Measurements from ENCODE around the gene FKBP8.
A peak's percentile ranks its signal among the peaks of the same experiment; 100 is the strongest.
"Not testable (repeated sequence)": the region's sequence is repeated elsewhere in the genome, so short reads cannot be mapped to it uniquely, and the experiment has no call there.

FKBP8 gene

DNA sequence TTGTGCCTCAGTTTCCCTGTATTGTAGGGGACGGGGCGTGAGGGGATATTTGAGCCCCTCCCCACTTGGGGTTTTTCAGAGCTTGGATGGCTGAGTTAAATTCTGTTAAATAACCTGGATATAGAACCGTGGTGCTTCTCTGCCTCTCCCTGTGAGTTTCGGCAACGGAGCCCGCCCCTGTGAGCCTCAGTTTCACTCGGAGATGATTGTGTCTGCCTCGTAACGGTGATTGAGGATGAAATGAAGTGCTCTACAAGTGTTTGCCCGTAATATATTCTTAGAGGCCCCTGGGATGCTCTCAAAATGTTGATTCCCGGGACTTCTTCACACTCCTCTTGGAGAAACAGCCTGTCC lies 14.8 kb upstream of the FKBP8 start:
- DNase-seq: no peak

DNA sequence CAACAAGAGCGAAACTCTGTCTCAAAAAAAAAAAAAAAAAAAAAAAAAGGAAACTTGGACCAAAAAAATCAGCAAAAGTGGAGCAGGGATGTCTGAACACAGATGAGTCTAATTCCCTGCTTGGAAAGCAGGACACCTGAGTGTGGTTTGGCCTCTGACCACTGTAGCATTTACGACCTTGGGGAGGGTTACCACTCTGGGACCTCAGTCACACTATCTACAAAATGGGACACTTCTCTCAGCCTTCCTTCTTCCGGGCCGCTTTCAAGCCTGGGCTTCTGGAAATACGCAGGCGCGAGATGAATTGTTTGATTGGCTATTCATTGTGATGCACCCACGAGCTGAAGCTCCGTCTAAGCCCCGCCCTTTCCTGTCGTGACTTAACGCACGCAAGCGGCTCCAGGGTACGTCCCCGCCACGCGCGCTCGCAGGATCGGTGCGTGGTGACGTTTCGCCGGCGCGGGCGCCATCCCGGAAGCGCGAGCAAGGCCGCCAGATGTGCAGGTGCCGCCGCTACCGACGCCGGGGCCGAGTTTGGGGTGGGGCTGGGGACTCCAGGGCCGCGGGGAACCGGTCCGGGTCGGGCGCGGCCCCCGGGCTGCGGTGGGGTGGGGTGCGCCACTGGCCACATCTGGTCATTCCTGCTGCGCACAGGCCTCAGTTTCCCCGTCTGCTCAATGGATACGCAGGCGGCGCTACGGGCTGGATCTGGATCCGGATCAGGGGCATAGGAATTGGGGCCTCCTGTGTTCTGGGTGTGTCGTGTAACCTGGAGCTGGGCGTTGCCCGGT lies 14.2 kb upstream of the FKBP8 start, which contains the start of gene KXD1:
KXD1 (plus strand) TSS at position 460 of the 791 bp plus-strand sequence. CDS start 4,187 bp downstream, outside the sequence.
- DNase-seq: peak; percentile 97

DNA sequence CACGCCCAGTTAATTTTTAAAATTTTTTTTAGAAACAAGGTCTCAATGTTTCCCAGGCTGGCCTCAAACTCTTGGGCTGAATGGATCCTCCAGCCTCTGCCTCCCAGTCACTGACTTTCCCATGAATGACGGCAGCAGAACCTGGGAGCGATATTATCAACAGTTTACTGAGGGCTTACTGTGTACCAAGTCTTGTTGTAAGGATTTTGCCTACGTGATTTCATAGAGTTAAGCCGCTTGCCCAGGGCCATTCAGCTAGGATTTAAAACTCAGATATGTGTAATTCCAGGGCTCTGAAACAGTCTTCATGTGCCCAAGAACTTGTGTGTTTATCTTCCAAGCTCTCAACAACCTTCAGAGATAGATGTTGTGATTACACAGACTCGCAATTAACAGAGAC lies 8.3 kb upstream of the FKBP8 start:
- DNase-seq: no peak

DNA sequence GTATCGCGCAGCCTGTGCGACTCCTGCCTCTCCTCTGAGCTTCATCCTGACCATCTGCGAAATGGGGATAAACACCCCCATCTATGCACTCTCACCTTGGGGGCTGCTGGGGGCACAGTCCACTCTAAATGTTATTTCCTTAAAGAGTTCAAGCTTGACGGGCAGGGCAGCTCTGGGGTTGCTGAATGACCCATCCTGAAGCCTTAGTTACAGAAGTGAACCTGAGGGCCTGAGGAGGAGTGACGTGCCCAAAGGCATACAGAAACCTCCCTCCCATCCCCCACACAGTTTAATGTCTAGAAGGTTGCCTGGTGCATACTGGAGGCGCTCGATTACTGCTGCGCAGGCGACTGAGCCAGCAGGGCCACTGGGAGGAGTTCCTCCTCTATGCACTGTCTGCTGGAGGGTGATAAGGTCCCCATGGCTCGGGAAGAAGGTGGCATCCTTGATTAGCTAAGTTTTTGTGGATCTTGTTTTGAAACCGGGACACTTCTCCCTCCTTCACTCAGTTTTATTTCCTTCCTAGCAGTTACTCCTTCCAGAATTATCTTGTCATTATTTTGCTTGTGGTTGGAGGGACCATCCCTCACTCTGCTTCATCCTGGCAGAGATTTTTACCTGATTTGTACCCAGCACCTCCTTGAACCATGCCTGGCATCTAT lies 572 bp upstream of the FKBP8 start:
- DNase-seq: peak; percentile 75

DNA sequence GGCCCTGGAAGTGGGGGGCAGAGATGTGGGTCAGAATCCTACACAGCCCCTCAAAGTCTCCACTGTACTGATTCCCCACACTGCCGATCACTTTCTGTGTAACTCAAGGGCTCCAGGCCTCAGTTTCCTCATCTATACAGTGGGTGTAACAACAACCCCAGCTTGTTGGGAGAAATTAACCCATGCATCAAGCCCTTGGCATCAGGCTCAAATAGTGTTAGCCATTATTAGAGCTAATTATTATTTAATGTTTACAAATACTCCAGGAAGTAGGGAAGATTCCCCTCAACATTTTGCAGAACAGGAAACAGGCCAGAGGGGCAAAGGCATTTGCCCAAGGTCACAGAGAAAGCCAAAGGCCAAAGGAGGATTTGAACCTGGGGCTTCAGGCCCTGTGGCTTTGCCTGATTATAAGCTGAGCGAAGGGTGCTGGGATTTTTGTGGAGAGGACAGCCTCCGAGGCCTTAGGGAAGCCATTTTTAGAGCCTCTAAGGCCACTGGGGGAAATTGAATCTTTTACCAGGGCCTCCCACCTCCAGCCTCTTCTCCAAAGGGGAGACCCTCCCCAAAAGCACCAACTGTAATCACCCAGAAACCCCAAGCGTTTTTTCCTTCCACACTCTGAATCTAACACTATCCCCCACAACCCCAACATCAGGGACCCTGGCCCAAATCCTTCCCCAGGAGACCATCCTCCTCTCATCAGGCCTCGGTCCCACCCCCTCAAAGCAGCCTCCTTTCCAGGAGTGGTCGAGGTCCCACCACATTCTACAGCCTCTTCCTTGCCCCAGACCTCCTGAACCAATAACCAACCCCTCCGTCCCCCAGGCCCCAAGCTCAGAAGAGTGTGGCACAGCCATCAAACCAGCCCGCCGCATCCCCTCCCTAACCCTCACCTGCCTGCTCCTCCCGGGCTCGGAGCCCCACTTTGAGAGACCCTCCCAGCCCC lies 1.1 kb downstream of the FKBP8 start:
- no peak for DNase-seq

DNA sequence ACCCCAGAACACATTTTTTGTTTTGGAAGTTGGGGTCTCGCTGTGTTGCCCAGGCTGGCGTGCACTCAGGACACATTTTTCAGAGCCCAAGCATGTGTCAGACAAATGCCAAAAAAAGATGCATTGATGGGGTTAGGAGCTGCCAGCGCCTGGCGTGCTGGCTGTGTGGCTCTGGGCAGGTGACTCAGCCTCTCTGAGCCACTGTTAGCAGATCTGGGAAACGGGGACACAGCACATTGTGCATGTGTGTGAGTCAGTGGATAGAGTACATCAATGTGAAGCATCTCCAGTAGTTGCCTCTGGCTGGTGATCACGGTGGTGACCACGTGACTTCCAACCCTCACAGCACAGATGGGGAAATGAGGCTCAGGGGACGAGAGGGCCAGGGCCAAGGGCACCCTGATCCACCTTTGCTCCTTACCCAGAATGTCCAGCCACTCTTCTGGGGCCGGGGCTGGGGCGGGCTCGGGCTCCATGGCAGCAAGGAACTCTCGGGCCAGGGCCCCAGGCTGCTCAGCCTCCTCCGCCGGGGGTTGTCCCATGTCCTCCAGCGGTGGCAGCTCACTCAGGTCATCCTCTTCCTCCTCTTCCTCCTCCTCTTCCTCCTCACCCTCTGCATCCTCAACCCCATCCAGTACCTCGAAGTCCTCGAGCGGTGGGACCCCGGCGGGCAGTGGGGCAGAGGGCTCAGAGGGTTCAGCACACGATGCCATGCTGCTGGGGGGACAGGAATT lies 1.9 kb downstream of the FKBP8 start:
- DNase-seq: no peak

DNA sequence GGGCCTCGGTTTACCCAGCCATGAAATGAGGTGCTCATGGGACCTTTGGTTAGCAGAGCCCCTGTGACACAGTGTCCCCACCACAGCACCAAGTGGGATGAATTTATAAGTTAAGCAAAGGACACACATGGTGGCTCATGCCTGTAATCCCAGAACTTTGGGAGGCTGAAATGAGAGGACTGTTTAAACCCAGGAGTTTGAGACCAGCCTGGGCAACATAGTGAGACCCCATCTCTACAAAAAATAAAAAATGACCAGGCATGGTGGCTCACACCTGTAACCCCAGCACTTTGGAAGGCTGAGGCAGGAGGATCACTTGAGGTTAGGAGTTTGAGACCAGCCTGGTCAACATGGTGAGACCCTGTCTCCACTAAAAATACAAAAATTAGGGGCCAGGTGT lies 3.2 kb downstream of the FKBP8 start:
- DNase-seq: not testable (repeated sequence)

DNA sequence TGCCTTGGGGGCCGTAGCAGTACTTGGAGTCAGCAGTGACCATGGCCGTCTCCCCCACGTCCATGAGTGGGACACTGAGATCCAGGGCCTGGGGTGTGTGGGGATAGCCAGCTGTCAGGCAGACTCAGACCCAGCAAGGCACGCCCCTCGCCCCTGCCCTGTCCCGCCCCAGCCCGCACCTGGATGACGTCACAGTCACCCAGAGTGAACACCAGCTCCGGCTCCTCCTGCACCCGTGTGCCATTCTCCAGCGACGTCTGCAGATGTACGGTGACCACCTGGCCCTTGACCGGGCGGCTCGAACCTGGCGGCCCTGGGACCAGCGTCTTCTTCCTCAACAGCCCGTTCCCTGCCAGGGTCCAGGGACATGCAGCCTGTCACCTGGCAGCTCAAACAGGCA lies 4.0 kb downstream of the FKBP8 start:
- DNase-seq: no peak

DNA sequence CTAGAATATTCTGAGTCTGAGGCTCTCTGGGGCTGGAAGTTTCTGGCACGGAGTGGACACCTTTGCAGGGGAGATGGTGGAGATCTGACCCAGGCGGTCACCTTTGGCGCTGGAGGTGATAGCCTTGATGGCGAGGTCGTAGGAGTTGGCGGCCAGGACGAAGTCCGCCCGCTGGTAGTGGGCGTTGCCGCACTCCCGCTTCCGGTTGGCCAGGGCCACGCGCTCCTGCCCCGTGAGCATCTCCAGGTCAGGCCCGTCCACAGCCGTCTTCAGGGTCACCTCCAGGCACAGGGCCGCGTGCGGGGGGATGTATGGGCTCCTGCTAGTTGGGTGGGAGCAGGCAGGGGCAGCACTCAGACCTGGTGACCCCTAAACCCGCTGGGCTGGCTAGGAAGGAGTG lies 5.3 kb downstream of the FKBP8 start:
- no peak for DNase-seq

DNA sequence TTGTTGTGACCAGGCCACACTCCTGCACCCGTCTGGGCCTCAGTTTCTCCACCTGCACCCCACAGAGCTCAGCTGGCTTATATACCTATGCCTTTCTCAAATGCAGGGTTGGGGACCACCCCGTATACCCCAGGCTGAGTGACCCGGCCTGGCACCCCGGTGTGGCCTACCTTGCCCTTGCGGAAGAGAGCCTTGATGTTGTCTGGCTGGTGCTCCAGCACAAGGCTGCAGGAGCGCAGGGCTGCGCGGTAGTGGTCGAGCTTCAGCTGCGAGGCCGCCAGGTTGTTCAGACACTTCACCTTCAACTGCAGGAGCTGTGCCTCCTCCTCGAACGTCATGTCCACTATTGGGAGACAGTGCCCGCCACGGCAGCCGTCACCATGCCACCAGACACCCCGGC lies 5.9 kb downstream of the FKBP8 start:
- DNase-seq: no peak

DNA sequence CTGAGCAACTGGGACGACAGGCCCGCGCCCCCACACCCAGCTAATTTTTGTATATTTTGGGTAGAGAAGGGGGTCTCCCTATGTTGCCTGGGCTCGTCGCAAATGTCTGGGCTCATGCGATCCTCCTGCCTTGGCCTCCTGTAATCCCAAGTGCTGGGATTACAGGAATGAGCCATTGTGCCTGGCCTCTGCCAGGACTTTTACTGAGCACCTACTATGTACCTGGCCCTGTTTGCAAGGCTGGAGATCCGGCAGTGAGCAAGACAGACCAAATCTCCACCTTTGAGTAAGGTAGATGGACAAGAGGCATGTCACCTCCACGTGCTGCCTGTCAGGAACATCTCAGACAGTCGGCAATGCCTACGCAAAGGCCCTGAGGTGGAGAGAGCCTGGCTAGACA lies 6.9 kb downstream of the FKBP8 start:
- no peak for DNase-seq

DNA sequence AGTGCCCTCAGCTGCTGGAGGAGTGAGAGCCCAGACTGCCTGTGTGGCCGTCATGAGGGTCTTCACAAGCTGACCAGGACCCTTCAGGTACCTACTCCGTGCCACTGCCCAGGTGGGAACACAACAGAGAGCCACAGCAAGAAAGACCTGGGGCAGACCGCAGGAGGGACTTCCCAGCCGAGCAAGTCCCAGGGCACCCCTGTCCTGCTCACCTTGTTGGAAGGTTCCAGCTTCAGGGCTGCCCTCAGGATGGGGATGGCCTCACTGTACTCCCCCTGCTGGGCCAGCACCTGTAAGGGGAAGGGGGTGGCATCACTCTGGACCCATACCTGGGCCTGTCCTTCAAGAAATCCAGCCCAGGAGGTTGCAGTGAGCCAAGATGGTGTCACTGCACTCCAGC lies 10.3 kb downstream of the FKBP8 start:
- DNase-seq: no peak

DNA sequence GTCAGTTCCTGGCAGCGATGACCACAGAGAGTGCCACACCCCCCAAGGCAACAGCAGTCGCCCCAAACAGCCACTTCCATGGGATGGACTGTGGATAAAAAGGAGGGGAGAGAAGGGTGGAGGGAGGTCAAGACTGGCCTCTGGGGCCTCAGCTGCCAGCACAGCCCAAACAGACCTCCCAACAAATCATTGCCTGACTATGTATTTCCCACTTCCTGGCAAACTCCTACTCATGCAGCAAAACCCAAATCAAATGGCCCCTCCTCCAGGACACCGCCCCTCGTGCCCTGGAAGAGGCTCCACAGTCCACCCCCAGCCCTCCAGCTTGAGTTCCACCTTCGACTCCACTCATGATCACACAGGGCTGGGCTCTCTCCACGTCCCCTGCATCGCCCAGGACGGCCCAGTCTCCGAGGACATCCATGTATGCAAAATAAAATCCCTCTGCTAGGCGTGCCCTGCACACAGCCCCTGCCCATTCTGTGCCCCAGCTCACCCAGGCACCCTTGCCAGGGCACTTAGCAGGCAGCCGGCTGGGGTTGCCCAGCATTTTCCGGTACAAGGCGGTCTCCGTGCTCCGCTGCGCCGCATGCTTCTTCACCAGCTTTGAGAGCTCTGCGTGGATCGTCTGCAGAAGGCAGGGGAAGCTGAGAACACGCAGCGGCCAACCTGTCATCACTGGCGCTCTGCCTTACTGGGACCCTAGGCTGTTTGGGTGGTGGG lies 11.0 kb downstream of the FKBP8 start:
- no peak for DNase-seq

DNA sequence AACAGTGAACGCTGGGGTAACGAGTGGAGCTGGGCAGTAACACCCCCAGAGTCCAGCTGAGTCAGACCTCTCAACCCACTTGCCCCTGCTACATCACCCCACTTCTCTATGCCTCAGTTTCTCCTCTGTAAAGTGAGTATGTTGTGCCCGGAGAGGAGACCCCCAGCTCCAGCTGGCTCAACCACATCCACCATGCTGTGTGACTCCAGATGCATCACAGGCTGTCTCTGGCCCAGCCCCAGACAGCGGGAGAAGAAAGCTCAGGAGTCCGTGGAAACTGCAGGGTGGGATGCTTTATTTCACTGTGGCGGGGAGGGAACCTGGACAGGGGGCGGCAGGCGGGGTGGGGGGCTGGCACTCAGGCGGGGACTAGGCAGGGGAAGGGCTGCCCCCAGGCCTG lies 11.9 kb downstream of the FKBP8 start:
- no peak for DNase-seq

DNA sequence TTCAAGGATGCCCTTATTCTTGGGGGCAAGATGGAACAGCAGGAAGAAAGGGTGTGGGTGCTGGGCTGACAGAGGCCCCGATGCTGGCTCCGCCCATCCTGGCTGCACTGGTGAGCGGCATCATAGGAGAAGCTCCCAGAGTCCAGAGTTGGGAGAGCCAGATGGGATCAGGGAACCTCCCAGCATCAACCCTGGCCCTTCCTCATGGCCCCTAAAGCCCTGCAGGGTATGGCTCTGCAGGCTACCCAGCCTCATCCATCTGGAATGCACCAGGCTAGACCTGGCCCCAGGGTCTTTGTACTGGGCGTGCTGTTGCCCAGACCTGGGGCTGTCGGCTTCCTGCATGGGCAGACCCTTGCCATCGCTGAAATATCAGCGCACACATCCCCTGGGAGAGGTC lies 13.6 kb downstream of the FKBP8 start:
- DNase-seq: no peak

DNA sequence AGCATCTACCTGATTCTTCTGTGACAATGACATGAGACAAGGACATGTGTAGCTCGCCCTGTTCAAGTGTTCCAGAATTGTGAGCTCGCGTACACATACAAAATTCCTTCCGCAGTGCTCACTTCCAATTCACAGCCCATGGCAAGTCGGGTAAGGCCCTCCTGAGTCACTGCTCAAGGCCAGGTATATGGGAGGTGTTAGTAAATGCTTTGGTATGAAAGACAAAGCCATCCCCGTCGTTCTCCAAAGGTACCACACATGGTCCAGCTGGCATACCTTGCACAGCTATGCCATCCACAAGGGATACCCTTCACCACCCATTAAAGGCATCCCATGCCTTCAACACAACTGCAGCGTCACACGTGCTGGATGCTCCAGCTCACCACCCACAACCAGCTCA lies 17.1 kb downstream of the FKBP8 start:
- no peak for DNase-seq

DNA sequence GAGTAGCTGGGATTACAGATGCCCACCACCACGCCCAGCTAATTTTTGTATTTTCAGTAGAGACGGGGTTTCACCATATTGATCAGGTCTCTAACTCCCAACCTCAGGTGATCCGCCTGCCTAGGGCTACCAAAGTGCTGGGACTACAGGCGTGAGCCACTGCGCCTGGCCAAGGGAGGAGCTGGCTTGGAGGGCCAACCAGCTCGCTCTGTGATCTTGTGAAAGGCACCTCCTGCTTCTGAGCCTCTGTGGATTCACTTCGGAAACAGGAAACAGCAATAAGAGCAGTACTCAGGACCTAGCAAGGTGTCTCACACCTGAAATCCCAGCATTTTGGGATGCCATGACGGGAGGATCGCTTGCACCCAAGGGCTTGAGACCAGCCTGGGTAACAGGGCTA lies 19.5 kb downstream of the FKBP8 start:
- no peak for DNase-seq

DNA sequence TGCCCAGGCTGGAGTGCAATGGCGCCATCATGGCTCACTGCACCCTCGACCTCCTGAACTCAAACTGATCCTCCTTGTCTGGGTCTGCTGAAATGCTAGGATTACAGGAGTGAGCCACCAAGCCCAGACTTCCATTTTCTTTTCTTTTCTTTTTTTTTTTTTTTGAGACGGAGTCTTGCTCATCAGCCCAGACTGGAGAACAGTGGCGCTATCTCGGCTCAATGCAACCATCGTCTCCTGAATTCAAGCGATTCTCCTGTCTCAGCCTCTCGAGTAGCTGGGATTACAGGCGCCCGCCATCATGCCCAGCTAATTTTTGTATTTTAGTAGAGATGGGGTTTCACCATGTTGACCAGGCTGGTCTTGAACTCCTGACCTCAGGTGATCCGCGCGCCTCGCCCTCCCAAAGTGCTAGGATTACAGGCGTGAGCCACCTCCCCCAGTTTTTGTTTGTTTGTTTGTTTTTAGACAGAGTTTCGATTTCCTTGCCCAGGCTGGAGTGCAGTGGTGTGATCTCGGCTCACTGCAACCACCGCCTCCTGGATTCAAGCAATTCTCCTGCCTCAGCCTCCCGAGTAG lies 20.4 kb downstream of the FKBP8 start:
- not testable (repeated sequence) for DNase-seq

DNA sequence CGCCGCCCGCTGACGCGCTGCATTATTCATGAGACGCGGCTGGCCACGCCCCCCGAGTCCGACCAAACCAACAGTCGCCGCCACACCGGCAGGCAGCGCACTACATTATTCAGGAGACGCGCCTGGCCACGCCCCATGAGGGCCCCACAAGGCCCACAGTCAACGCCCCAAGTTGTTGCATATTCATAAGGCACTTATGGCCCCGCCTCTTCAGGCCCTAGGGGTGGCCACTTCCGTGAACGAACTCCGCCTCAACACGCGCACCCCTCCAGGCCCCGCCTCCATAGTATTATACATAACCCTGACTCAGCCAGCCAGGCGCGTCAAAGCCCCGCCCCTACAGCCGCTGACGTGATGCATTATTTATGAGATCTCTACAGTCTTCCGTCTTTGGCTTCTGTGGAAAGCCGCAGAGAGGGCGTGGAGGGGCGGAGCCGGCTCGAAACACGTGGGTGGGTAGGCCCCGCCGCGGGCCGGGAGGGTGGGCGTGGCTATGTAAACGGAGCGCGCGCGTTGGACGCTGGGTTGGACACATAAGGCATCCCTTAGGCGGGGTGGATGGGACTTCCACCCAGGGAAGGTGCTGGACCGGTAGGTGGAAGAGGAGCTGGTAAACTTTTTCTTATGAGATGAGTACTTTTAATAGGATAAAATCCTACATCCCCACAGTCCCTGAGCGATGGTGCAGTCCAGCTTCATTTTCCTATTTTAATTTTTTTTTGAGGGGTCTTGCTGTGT lies 21.1 kb downstream of the FKBP8 start:
- peak; percentile 100 for DNase-seq

DNA sequence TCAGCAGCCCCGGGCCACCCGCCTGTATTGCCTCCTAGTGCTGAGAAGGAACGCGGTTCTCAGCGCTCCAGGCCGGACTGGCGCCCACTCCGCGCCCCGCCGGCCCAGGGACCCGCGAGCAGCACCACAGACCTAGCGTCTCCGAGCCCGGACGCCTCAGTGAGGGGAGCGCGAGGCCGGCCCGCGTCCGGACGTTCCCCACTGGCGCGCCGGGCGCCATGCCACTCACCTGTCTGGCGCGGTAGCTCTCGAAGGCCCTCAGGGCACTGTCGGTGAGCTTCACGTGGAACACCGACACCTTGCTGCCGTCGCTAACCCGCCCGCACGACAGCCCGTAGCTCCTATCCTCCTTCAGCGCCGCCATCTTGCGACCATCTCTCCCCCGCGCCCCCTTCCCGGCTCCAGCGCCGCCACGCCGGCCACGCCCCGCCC lies 21.7 kb downstream of the FKBP8 start, which contains the start of gene ELL:
ELL (minus strand) TSS at position 379 of the 432 bp plus-strand sequence; CDS start at position 364, 15 bp downstream.
- DNase-seq: no peak
